ENCODE data around the gene TULP1.

The TULP1 gene

GRCh38 chr6:35501784-35502183 lies 10.9 kb downstream of the TULP1 start:
- TF ChIP-seq CTCF (IDR thresholded peaks at IDR 0.05; ENCODE audit: borderline replicate concordance, extremely low read depth, low read length, poor library complexity, severe bottlenecking) (no peak), EZH2 (IDR thresholded peaks at IDR 0.05; ENCODE audit: borderline replicate concordance, low read depth, low read length, severe bottlenecking) (no peak)
- Histone ChIP-seq H3K4me2 (ENCODE audit: insufficient read depth, low read length) (no peak overlapping the region), H2AFZ (ENCODE audit: low read depth, low read length) (no peak overlapping the region), H3K79me2 (ENCODE audit: insufficient read depth, low read length) (no peaks in the 10 kb centered on the region), H3K27me3 (ENCODE audit: insufficient read depth, low read length, poor library complexity) (peaks cover 36% of the 10 kb centered on the region), H3K9me3 (ENCODE audit: insufficient read depth, low read length, severe bottlenecking) (no peaks in the 10 kb centered on the region), H3K4me1 (ENCODE audit: insufficient read depth, low read length) (peaks cover 12% of the 10 kb centered on the region), H3K4me3 (ENCODE audit: low read depth in 1 of 2, low read length in 2 of 2) (no peak overlapping the region), H3K9ac (ENCODE audit: low read depth, low read length) (no peak overlapping the region), H3K27ac (ENCODE audit: low read length) (no peak overlapping the region), H4K20me1 (ENCODE audit: insufficient read depth, low read length) (peaks cover 4% of the 10 kb centered on the region; the same call in 1 of the 2 replicates), H3K36me3 (ENCODE audit: insufficient read depth, low read length) (no peaks in the 10 kb centered on the region)
- no peak for DNase-seq
- ATAC-seq (ENCODE audit: insufficient read depth, low read depth) = no peak

- Histone ChIP-seq H3K9me3 (ENCODE audit: insufficient read depth, low read length, severe bottlenecking) (no peaks in the 10 kb centered on the region), H3K27me3 (ENCODE audit: insufficient read depth, low read length, poor library complexity) (peaks cover 36% of the 10 kb centered on the region), H3K79me2 (ENCODE audit: insufficient read depth, low read length) (no peaks in the 10 kb centered on the region), H2AFZ (ENCODE audit: low read depth, low read length) (no peak overlapping the region), H3K36me3 (ENCODE audit: insufficient read depth, low read length) (no peaks in the 10 kb centered on the region), H3K4me2 (ENCODE audit: insufficient read depth, low read length) (no peak overlapping the region), H4K20me1 (ENCODE audit: insufficient read depth, low read length) (peaks cover 4% of the 10 kb centered on the region), H3K27ac (ENCODE audit: low read length) (no peak overlapping the region), H3K4me3 (ENCODE audit: low read depth in 1 of 2, low read length in 2 of 2) (no peak overlapping the region), H3K4me1 (ENCODE audit: insufficient read depth, low read length) (peaks cover 12% of the 10 kb centered on the region), H3K9ac (ENCODE audit: low read depth, low read length) (no peak overlapping the region)
- ATAC-seq (ENCODE audit: insufficient read depth, low read depth) = no peak
- TF ChIP-seq CTCF (IDR thresholded peaks at IDR 0.05; ENCODE audit: borderline replicate concordance, extremely low read depth, low read length, poor library complexity, severe bottlenecking) (no peak), EZH2 (IDR thresholded peaks at IDR 0.05; ENCODE audit: borderline replicate concordance, low read depth, low read length, severe bottlenecking) (no peak)
- DNase-seq = no peak
Observed at GRCh38 chr6:35500782-35501181, 11.9 kb downstream of the TULP1 start.

GRCh38 chr6:35499372-35499771 lies 13.3 kb downstream of the TULP1 start:
- no peak for DNase-seq
- H3K4me1 ChIP-seq (ENCODE audit: insufficient read depth, low read length) = peaks cover 12% of the 10 kb centered on the region

More at GRCh38 chr6:35499372-35499771, 13.3 kb downstream of the TULP1 start:
- no peak for ATAC-seq (ENCODE audit: insufficient read depth, low read depth)
- Histone ChIP-seq H3K4me2 (ENCODE audit: insufficient read depth, low read length) (no peak overlapping the region), H4K20me1 (ENCODE audit: insufficient read depth, low read length) (peaks cover 8% of the 10 kb centered on the region), H3K4me3 (ENCODE audit: low read depth in 1 of 2, low read length in 2 of 2) (no peak overlapping the region), H3K79me2 (ENCODE audit: insufficient read depth, low read length) (no peaks in the 10 kb centered on the region), H3K27me3 (ENCODE audit: insufficient read depth, low read length, poor library complexity) (peaks cover 45% of the 10 kb centered on the region), H3K9ac (ENCODE audit: low read depth, low read length) (no peak overlapping the region), H3K9me3 (ENCODE audit: insufficient read depth, low read length, severe bottlenecking) (no peaks in the 10 kb centered on the region), H2AFZ (ENCODE audit: low read depth, low read length) (no peak overlapping the region), H3K36me3 (ENCODE audit: insufficient read depth, low read length) (no peaks in the 10 kb centered on the region), H3K27ac (ENCODE audit: low read length) (no peak overlapping the region)
- TF ChIP-seq CTCF (IDR thresholded peaks at IDR 0.05; ENCODE audit: borderline replicate concordance, extremely low read depth, low read length, poor library complexity, severe bottlenecking) (no peak), EZH2 (IDR thresholded peaks at IDR 0.05; ENCODE audit: borderline replicate concordance, low read depth, low read length, severe bottlenecking) (no peak)

Data from DND-41 (cell line).